ENCODE results near the gene PTPRE. TPM values are rescaled to one million over a fixed set of nuclear protein-coding genes. Genes with fewer than 3 reads are reported as not detected.

Gene PTPRE
- total and polyA plus RNA-seq, 7 donors, result 0.48 to 4.5 (median 2.7) TPM

GRCh38 chr10:127926455-127926854, 19.6 kb downstream of the PTPRE start:
- TF ChIP-seq CTCF (IDR thresholded peaks at IDR 0.05), result no peak
- peaks cover 14% of the 10 kb centered on the region for H3K4me1 ChIP-seq
- peaks cover 3% of the 10 kb centered on the region for H3K9me3 ChIP-seq
- H3K4me3 ChIP-seq, result no peak overlapping the region
- ATAC-seq, result no peak
- no peaks in the 10 kb centered on the region for H3K27me3 ChIP-seq (ENCODE audit: insufficient read depth in 3 of 3, low read length in 2 of 3)
- H3K36me3 ChIP-seq (ENCODE audit: insufficient read depth in 1 of 2, low read depth in 1 of 2), result no peaks in the 10 kb centered on the region
- WGBS, 3 donors, result 67 to 71% (median 69%) methylated on average over 8 of the region's 8 CpGs
- intact Hi-C loops (cut with DNase I), result no loop called here
- no peak for DNase-seq
- no peak overlapping the region for H3K27ac ChIP-seq

GRCh38 chr10:127928021-127928806, 21.3 kb downstream of the PTPRE start:
- no peaks in the 10 kb centered on the region for H3K36me3 ChIP-seq (ENCODE audit: insufficient read depth in 1 of 2, low read depth in 1 of 2)
- H3K27ac ChIP-seq, result no peak overlapping the region
- intact Hi-C loops (cut with DNase I), result no loop called here
- no peak for TF ChIP-seq CTCF (IDR thresholded peaks at IDR 0.05)
- ATAC-seq (no peak), DNase-seq (no peak)
- peaks cover 2% of the 10 kb centered on the region for H3K4me1 ChIP-seq
- H3K4me3 ChIP-seq, result no peak overlapping the region
- WGBS, 3 donors, result 55 to 68% (median 59%) methylated on average over 10 of the region's 10 CpGs
- peaks cover 0 to 2% (median 0%) of the 10 kb centered on the region in 3 donors for H3K27me3 ChIP-seq (ENCODE audit: insufficient read depth in 3 of 3, low read length in 2 of 3)
- H3K9me3 ChIP-seq, result peaks cover 9% of the 10 kb centered on the region

- DNase-seq (no peak), ATAC-seq (no peak)
- no peak for TF ChIP-seq CTCF (IDR thresholded peaks at IDR 0.05)
- intact Hi-C loops (cut with DNase I), result no loop called here
- H3K9me3 ChIP-seq, result peaks cover 9% of the 10 kb centered on the region
- peaks cover 0 to 13% (median 2%) of the 10 kb centered on the region in 3 donors for H3K27me3 ChIP-seq (ENCODE audit: insufficient read depth in 3 of 3, low read length in 2 of 3)
- no peak overlapping the region for H3K4me3 ChIP-seq
- WGBS, 3 donors, result 76 to 87% (median 79%) methylated on average over 15 of the region's 15 CpGs
- no peaks in the 10 kb centered on the region for H3K4me1 ChIP-seq
- no peak overlapping the region for H3K27ac ChIP-seq
- no peaks in the 10 kb centered on the region for H3K36me3 ChIP-seq (ENCODE audit: insufficient read depth in 1 of 2, low read depth in 1 of 2)
These were observed 25.8 kb downstream of the PTPRE start for GRCh38 chr10:127932521-127933270.

GRCh38 chr10:127933271-127933670, 26.4 kb downstream of the PTPRE start:
- Histone ChIP-seq H3K9me3 (peaks cover 9% of the 10 kb centered on the region), H3K4me3 (no peak overlapping the region), H3K27me3 (ENCODE audit: insufficient read depth in 3 of 3, low read length in 2 of 3) (peaks cover 0 to 13% (median 2%) of the 10 kb centered on the region in 3 donors), H3K36me3 (ENCODE audit: insufficient read depth in 1 of 2, low read depth in 1 of 2) (no peaks in the 10 kb centered on the region), H3K27ac (no peak overlapping the region), H3K4me1 (no peaks in the 10 kb centered on the region)
- intact Hi-C loops (cut with DNase I), result no loop called here
- no peak for ATAC-seq
- WGBS, 3 donors, result 89 to 97% (median 93%) methylated on average over 5 of the region's 5 CpGs
- TF ChIP-seq CTCF (IDR thresholded peaks at IDR 0.05), result no peak
- no peak for DNase-seq
